Activated T-cell treated with anti-CD3 and anti-CD28 coated beads for 4 hours (primary cell): ENCODE data around the gene BTBD1.

ENCODE experiments used
- DNase-seq: peaks from one replicate; pipeline ENCODE4 v3.0.0-alpha.2; 2020

The BTBD1 gene

DNA sequence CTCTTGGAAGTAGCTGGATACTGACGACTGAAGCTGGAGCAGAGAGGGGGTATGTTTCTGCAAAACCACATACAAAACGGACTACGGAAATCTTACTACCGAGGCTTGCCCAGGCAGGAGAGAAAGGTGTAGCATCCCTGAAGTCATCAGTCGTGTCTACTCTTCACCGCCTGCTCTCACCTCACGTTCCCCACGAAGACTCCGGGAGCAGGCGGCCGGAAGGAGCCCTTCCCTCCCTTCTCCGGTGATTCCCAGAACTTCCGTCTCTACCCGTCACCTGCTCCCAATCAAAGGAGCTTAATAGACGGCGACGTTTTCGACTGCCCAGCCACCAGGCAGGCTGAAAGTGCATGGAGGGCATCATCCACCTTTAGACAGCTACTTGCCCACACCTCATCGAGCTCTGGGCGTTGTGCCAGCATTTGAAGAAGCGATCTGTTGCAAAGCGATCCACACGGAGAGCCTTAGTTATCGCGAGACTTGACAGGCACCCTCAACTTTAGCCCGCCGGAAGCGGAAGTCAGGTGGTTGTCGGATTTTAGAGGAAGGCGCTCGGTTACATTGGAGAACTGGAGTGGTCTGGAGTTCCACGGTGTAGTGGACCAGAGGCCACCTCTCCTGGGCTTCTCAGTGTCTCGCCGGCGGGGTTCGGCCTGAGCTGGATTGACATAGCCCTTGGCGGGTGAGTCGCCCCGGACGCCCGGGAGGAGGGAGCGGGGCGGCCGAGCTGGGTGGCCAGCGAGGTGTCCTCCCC lies 81.2 kb downstream of the BTBD1 start, which contains the start of gene RAMAC:
Gene RAMAC, plus strand, starts transcription at position 523 of the 754 bp plus-strand sequence. CDS start 2,809 bp downstream, outside the sequence.
- DNase-seq: peak; percentile 88

DNA sequence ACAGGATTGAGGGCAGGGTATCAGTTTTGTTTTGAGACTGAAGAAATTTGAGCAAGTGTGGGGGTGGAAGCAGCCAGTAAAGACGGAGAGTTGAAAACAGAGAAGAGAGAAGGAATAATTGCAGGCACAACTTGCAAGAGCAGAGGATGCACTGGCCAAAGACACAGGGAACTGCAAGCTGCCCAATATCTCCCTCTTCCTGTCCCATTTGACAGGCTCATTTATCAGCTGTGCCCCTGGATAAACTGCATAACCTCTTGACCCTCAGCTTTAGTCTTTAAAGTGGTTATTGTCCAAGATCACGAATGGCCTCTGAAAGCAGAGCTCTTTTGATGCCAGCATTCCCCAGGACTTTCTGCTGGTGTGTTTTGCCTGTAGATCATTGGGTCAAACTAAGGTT lies 86.1 kb downstream of the BTBD1 start:
- DNase-seq: no peak

DNA sequence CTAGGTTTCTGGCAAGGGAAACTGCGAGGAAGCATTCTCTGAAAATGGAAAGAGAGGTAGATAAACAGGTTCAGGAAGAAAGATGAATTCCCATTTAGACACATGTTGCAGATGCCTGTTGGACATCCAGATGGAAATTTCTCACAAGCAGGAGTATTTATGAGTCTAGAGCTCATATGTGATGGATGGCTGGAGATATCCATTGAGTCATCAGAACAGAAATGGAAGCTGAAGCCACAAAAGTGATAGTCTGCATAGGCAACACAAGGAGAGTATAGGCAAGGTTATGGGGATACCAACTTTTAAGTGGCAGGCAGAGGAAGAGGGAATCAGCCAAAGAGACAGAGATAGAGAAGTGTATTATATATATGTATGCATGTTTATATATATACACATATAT lies 87.3 kb downstream of the BTBD1 start:
- no peak for DNase-seq

GRCh38 chr15:82978438-82978837 lies 88.6 kb downstream of the BTBD1 start:
- no peak for DNase-seq

GRCh38 chr15:82977076-82977475 lies 90.0 kb downstream of the BTBD1 start:
- DNase-seq: no peak

DNA sequence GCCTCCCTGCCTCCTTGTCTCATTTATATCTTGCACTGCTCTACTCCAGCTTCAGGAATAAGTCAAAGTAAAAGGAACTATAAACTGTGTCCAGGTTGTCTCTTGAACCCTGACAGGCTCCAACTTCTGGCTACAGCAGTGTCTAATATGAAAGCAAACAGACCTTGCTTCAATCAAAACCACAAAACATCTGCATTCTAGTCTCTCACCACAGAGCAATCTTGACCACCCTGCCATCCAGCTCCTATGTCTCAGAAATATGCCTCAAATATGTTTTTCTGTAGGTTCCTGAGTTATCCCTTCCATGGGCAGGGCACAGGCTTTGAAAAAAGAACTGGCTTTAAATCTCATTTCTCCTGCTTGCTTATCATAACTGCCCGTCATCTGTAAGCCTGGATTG lies 94.1 kb downstream of the BTBD1 start:
- no peak for DNase-seq

DNA sequence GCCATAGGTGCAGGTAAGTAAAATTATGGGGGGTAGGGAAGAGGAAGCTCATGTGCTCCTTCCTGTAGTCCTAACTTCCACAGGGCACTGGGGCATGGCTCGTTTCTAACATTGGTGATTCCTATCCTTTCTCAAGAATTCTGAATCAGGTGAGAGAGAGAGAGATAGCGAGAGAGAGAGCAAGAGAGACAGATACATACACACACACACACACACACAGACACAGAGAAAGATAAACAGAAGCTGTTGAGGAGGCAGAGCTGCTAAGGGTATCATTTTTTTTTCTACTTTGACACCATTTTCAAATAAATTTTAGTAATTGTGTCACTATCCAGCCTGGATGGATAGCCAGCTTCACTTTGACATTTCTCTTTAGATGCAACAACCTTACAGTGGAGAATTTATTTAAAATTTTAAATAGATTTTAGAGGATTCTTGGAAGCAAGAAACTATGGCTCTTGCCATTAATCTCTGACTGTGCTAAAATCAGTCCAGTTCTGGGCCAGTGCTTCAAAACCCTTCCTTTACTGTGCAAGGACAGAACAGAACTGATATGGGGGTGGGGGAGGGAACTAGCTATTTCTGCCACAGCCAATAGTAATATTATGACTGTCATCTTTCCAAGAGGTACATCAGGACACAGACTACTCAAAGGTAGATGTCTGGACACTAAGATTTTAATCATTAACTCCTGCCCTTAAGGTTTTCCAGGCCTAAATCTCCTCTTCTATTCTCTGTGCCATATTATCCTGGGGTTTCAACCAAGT lies 95.7 kb downstream of the BTBD1 start:
- DNase-seq: no peak

DNA sequence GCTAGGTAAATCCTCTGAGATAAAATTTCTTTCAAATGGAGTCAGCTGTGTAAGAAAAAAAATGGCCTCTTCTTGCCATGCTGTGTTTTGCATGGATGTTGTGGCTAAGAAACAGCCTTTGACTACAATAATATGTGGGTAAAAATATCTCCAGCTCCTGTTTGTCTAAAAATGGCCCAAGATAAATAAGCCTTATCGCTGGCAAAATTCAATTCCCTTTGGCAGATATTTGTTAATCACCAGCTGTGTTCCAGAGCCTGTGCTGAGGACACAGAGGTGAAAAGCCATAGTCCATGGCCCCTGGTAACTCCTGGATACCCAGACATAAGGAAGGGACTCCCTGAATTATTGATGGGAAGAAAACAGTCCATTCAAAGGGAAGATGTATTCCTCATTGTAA lies 96.4 kb downstream of the BTBD1 start:
- no peak for DNase-seq

DNA sequence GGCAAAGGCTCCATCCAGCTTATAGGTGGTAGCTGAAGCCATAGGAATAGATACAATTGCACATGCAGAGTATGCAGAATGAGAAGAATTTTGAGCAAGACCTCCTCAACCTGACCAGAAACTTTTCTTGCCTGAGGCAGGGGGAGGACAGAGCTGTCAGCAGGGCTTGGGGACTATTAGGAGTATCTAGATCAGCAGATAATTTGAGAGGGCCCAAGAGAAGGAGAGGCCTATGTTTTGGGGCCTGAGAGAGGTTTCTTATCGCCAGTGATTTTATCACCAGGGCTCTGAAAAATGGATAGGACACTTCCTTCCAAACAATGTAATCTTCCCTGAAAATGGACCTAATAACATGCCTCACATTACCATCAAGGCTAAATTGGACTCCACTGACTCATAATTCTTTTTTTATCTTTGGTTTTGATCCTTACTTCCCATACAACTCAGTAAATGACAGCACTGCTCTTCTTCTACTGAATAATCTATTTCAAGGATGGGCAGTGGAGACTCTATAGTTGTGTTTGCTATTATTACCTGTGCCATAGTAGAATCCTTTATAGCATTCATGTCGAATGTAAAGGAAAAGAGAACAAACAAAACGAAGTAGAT lies 96.9 kb downstream of the BTBD1 start:
- DNase-seq: no peak

GRCh38 chr15:82969353-82969752 lies 97.7 kb downstream of the BTBD1 start:
- DNase-seq: no peak

DNA sequence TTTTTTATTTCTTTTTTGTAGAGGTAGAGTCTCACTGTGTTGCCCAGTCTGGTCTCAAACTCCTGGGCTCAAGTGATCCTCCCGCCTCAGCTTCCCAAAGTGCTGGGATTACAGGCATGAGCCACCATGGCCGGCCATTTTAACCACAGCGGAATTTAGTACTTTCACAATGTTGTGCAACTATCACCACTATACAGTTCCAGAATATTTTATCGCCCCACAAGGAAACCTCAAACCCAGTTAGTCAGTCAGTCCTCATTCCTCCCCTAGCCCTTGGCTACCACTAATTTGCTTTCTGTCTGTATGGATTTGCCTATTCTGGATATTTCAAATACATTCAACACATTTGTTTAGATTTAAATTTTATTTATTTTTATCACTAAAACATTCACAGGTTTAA lies 99.0 kb downstream of the BTBD1 start:
- DNase-seq: no peak

- DNase-seq: no peak
Observed at GRCh38 chr15:82966671-82967071, 100.4 kb downstream of the BTBD1 start.
